Activated CD4-positive, alpha-beta T cell treated with anti-CD3 and anti-CD28 coated beads, Interleukin-2, amount 10 ng/mL, durations not matched to agents 7 days and 5 days (primary cell): Measurements from ENCODE around the gene MTCH1. TPM values are rescaled to one million over a fixed set of nuclear protein-coding genes. Genes with fewer than 3 reads are reported as not detected.

Experiments used
- total RNA-seq, 2 experiments: library from RNA; stranded (reverse); gene quantifications; one replicate each; pipeline ENCODE4 v1.2.3, GENCODE V29; 2021

Gene MTCH1
- total RNA-seq, 2 experiments from 2014 or later = 94.7 to 107 TPM

Other genes with a start within 250 kb of the MTCH1 start
- under 1 TPM; 0.47 to 1.00 TPM for gene CPNE5, start 146.8 kb downstream of the MTCH1 start, total RNA-seq
- gene PPIL1, start 111.4 kb downstream of the MTCH1 start, total RNA-seq = 10 to 100 TPM; 27.0 to 29.3 TPM
- gene C6orf89, start 100.2 kb downstream of the MTCH1 start, total RNA-seq = 10 to 100 TPM; 47.5 to 58.1 TPM
- 10 to 100 TPM; 13.5 to 15.1 TPM for gene PI16, start 31.5 kb downstream of the MTCH1 start, total RNA-seq
- 1 to 10 TPM; 1.5 to 2.1 TPM for gene FGD2, start 19.5 kb upstream of the MTCH1 start, total RNA-seq
- 100 to 1,000 TPM; 393 to 412 TPM for gene PIM1, start 184.0 kb upstream of the MTCH1 start, total RNA-seq